GM23338 (cell line): Measurements from ENCODE around the gene OR2C1. TPM values are rescaled to one million over a fixed set of nuclear protein-coding genes. Genes with fewer than 3 reads are reported as not detected.

Experiments used
- ATAC-seq: fragments of 200-7000 bp; cut with Tn5 transposase; 3 replicates; pipeline ENCODE4 v1.9.1; 2020
- DNase-seq: peaks from one replicate; pipeline ENCODE4 v3.0.0-alpha.2; 2015; ENCODE audit warnings: low spot score
- H2AFZ ChIP-seq: fragments of 200-600 bp; sonication (generic); 2 replicates; pipeline ENCODE4 v1.8.0; 2016; ENCODE audit warnings: antibody characterized with exemption, mild to moderate bottlenecking, moderate library complexity
- H3F3A ChIP-seq: fragments of 200-600 bp; sonication (generic); replicated peaks from 2 replicates; pipeline ENCODE4 v1.8.0; 2017; ENCODE audit warnings: antibody characterized with exemption, mixed run types, low read depth
- H3K27ac ChIP-seq: fragments of 200-600 bp; sonication (generic); 2 replicates; pipeline ENCODE4 v1.6.1; 2016; ENCODE audit warnings: low read depth
- H3K27me3 ChIP-seq: fragments of 200-600 bp; sonication (generic); 2 replicates; pipeline ENCODE4 v1.8.0; 2016; ENCODE audit warnings: mild to moderate bottlenecking, mixed run types, moderate library complexity; ENCODE audit not compliant: insufficient read depth
- H3K36me3 ChIP-seq: fragments of 200-600 bp; sonication (generic); 2 replicates; pipeline ENCODE4 v1.8.0; 2016; ENCODE audit warnings: mild to moderate bottlenecking; ENCODE audit not compliant: insufficient read depth
- H3K4me1 ChIP-seq: fragments of 200-600 bp; sonication (generic); 2 replicates; pipeline ENCODE4 v1.8.0; 2016; ENCODE audit warnings: mild to moderate bottlenecking, moderate library complexity; ENCODE audit not compliant: insufficient read depth
- H3K4me2 ChIP-seq: fragments of 200-600 bp; sonication (generic); 2 replicates; pipeline ENCODE4 v1.7.1; 2017; ENCODE audit warnings: mixed run types
- H3K4me3 ChIP-seq: fragments of 200-600 bp; sonication (generic); 2 replicates; pipeline ENCODE4 v1.6.1; 2016; ENCODE audit warnings: mixed run types
- H3K79me2 ChIP-seq: fragments of 200-600 bp; sonication (generic); replicated peaks from 2 replicates; pipeline ENCODE4 v1.8.0; 2017; ENCODE audit warnings: mild to moderate bottlenecking; ENCODE audit not compliant: insufficient read depth
- H3K9me2 ChIP-seq: fragments of 200-600 bp; sonication (generic); 2 replicates; pipeline ENCODE4 v1.8.0; 2017; ENCODE audit not compliant: insufficient read depth
- H4K20me1 ChIP-seq: fragments of 200-600 bp; sonication (generic); replicated peaks from 2 replicates; pipeline ENCODE4 v1.8.0; 2017; ENCODE audit warnings: mild to moderate bottlenecking; ENCODE audit not compliant: insufficient read depth
- H3K27ac Mint-ChIP-seq: 2 replicates; pipeline ENCODE4 v1.8.0; 2020; ENCODE audit warnings: inconsistent platforms, mild to moderate bottlenecking, moderate library complexity, mixed read lengths
- H3K27me3 Mint-ChIP-seq: 3 replicates; pipeline ENCODE4 v1.8.0; 2022; ENCODE audit warnings: low read depth, mild to moderate bottlenecking, moderate library complexity, mixed read lengths, inconsistent platforms; ENCODE audit not compliant: insufficient read depth, poor library complexity
- H3K36me3 Mint-ChIP-seq: 3 replicates; pipeline ENCODE4 v1.8.0; 2021; ENCODE audit warnings: low read depth, mild to moderate bottlenecking, inconsistent platforms, moderate library complexity, mixed read lengths
- H3K4me1 Mint-ChIP-seq: 3 replicates; pipeline ENCODE4 v1.8.0; 2020; ENCODE audit warnings: mild to moderate bottlenecking, inconsistent platforms, mixed read lengths
- H3K4me3 Mint-ChIP-seq: 3 replicates; pipeline ENCODE4 v1.8.0; 2021; ENCODE audit warnings: moderate library complexity, mild to moderate bottlenecking, inconsistent platforms, mixed read lengths
- H3K9me3 Mint-ChIP-seq: 3 replicates; pipeline ENCODE4 v1.8.0; 2020; ENCODE audit warnings: moderate library complexity, mild to moderate bottlenecking, inconsistent platforms, mixed read lengths
- EZH2 ChIP-seq: fragments of 200-600 bp; sonication (generic); IDR thresholded peaks from one replicate; pipeline ENCODE4 v1.8.0; 2017; ENCODE audit warnings: antibody characterized with exemption, mild to moderate bottlenecking, low read depth; ENCODE audit not compliant: unreplicated experiment
- polyA plus RNA-seq: library from polyadenylated mRNA; unstranded; fragments of >200 nt; fragmentation: Nextera tagmentation; extraction: Ambion mirVana; gene quantifications from 2 replicates; pipeline ENCODE4 v1.2.1, GENCODE V29; 2016
- total RNA-seq: library from RNA; depleted of rRNA; stranded (reverse); fragments of >200 nt; shearing (Covaris generic); gene quantifications from 2 replicates; pipeline ENCODE4 v1.2.3, GENCODE V29; 2014; rRNA removed
- TF ChIP-seq, protein P1 (sequence below): fragments of 250-450 bp; sonication (Bioruptor Pico); IDR thresholded peaks from 2 replicates; pipeline ENCODE4 v1.5.0; 2020; ENCODE audit warnings: mild to moderate bottlenecking, moderate library complexity

OR2C1 gene
- total and polyA plus RNA-seq, 2 experiments from 2014 or later, result not detected

DNA sequence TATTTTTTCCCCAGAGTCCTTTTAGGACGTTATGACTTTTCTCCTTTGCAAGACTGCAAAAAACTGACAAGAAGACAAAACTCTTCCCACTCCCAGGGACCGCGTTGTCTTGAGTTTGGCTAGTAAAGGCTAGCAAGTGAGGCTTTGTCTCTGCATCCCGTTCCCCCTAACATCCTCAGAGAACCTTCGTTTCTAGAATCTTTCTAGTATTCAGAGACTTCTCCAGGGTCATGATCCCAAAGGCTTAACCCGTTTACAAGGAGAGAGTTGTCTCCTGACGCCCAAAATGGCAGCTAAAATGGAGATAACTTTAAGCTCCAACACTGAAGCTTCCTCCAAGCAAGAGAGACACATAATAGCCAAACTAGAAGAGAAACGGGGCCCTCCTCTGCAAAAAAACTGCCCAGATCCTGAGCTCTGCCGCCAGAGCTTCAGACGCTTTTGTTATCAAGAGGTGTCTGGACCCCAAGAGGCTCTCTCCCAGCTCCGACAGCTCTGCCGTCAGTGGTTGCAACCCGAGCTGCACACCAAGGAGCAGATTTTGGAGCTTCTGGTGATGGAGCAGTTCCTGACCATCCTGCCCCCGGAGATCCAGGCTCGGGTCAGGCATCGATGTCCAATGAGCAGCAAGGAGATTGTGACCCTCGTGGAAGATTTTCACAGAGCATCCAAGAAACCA is 46.2 kb downstream of the OR2C1 start:
- H3K9me2 ChIP-seq, result peaks cover 4% of the 10 kb centered on the region; the same call in 1 of the 2 replicates
- peak overlapping the region; percentile 89 for H3K4me3 ChIP-seq
- peak; percentile 7 for ATAC-seq
- Mint-ChIP-seq H3K4me1 (peaks cover 7% of the 10 kb centered on the region), H3K9me3 (peaks cover 42% of the 10 kb centered on the region), H3K36me3 (peaks cover 66% of the 10 kb centered on the region), H3K4me3 (peak overlapping the region; percentile 98), H3K27ac (peak overlapping the region; percentile 78; the same call in 1 of the 2 replicates), H3K27me3 (peaks cover 10% of the 10 kb centered on the region)
- DNase-seq, result peak; percentile 51
- no peaks in the 10 kb centered on the region; the same call in 1 of the 2 replicates for H4K20me1 ChIP-seq
- peaks cover 4% of the 10 kb centered on the region; the same call in 1 of the 2 replicates for H3F3A ChIP-seq
- H3K27me3 ChIP-seq, result no peaks in the 10 kb centered on the region
- H3K4me1 ChIP-seq, result no peaks in the 10 kb centered on the region; the same call in 1 of the 2 replicates
- H3K27ac ChIP-seq, result no peak overlapping the region
- TF ChIP-seq EZH2, result no peak
- TF ChIP-seq, protein P1, sequence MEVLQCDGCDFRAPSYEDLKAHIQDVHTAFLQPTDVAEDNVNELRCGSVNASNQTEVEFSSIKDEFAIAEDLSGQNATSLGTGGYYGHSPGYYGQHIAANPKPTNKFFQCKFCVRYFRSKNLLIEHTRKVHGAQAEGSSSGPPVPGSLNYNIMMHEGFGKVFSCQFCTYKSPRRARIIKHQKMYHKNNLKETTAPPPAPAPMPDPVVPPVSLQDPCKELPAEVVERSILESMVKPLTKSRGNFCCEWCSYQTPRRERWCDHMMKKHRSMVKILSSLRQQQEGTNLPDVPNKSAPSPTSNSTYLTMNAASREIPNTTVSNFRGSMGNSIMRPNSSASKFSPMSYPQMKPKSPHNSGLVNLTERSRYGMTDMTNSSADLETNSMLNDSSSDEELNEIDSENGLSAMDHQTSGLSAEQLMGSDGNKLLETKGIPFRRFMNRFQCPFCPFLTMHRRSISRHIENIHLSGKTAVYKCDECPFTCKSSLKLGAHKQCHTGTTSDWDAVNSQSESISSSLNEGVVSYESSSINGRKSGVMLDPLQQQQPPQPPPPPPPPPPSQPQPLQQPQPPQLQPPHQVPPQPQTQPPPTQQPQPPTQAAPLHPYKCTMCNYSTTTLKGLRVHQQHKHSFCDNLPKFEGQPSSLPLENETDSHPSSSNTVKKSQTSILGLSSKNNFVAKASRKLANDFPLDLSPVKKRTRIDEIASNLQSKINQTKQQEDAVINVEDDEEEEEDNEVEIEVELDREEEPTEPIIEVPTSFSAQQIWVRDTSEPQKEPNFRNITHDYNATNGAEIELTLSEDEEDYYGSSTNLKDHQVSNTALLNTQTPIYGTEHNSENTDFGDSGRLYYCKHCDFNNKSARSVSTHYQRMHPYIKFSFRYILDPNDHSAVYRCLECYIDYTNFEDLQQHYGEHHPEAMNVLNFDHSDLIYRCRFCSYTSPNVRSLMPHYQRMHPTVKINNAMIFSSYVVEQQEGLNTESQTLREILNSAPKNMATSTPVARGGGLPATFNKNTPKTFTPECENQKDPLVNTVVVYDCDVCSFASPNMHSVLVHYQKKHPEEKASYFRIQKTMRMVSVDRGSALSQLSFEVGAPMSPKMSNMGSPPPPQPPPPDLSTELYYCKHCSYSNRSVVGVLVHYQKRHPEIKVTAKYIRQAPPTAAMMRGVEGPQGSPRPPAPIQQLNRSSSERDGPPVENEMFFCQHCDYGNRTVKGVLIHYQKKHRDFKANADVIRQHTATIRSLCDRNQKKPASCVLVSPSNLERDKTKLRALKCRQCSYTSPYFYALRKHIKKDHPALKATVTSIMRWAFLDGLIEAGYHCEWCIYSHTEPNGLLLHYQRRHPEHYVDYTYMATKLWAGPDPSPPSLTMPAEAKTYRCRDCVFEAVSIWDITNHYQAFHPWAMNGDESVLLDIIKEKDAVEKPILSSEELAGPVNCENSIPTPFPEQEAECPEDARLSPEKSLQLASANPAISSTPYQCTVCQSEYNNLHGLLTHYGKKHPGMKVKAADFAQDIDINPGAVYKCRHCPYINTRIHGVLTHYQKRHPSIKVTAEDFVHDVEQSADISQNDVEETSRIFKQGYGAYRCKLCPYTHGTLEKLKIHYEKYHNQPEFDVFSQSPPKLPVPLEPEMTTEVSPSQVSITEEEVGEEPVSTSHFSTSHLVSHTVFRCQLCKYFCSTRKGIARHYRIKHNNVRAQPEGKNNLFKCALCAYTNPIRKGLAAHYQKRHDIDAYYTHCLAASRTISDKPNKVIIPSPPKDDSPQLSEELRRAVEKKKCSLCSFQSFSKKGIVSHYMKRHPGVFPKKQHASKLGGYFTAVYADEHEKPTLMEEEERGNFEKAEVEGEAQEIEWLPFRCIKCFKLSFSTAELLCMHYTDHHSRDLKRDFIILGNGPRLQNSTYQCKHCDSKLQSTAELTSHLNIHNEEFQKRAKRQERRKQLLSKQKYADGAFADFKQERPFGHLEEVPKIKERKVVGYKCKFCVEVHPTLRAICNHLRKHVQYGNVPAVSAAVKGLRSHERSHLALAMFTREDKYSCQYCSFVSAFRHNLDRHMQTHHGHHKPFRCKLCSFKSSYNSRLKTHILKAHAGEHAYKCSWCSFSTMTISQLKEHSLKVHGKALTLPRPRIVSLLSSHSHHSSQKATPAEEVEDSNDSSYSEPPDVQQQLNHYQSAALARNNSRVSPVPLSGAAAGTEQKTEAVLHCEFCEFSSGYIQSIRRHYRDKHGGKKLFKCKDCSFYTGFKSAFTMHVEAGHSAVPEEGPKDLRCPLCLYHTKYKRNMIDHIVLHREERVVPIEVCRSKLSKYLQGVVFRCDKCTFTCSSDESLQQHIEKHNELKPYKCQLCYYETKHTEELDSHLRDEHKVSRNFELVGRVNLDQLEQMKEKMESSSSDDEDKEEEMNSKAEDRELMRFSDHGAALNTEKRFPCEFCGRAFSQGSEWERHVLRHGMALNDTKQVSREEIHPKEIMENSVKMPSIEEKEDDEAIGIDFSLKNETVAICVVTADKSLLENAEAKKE (CRISPR knock-in tag), result 0 out of 2 replicates have a peak, but pooled peaks have one; percentile 15
- peaks cover 37% of the 10 kb centered on the region for H3K79me2 ChIP-seq
- peaks cover 23% of the 10 kb centered on the region for H3K36me3 ChIP-seq
- H2AFZ ChIP-seq, result peak overlapping the region; percentile 96
- peak overlapping the region; percentile 90 for H3K4me2 ChIP-seq

Other genes with a start within 250 kb of the OR2C1 start
- 29.1 and 29.9 TPM in 2 replicates for gene ZNF205, start 243.3 kb upstream of the OR2C1 start, total RNA-seq
- 15.7 and 16.6 TPM in 2 replicates for gene ZNF205, start 243.3 kb upstream of the OR2C1 start, polyA plus RNA-seq
- 10.4 and 10.6 TPM in 2 replicates for gene ZNF213, start 220.9 kb upstream of the OR2C1 start, total RNA-seq
- 2.9 and 3.5 TPM in 2 replicates for gene ZNF213, start 220.9 kb upstream of the OR2C1 start, polyA plus RNA-seq
- gene OR1F1, start 167.7 kb upstream of the OR2C1 start, total RNA-seq, result 0.38 TPM in 1 of 2 replicates, not detected in the other
- gene OR1F1, start 167.7 kb upstream of the OR2C1 start, polyA plus RNA-seq, result not detected in 2 replicates
- gene ZNF200, start 120.7 kb upstream of the OR2C1 start, total RNA-seq, result 9.7 and 12.5 TPM in 2 replicates
- 8.0 and 9.2 TPM in 2 replicates for gene ZNF200, start 120.7 kb upstream of the OR2C1 start, polyA plus RNA-seq
- 0.07 and 0.19 TPM in 2 replicates for gene MEFV, start 99.3 kb upstream of the OR2C1 start, total RNA-seq
- gene MEFV, start 99.3 kb upstream of the OR2C1 start, polyA plus RNA-seq, result not detected in 2 replicates
- gene ZNF263, start 72.4 kb upstream of the OR2C1 start, total RNA-seq, result 53.6 and 66.9 TPM in 2 replicates
- gene ZNF263, start 72.4 kb upstream of the OR2C1 start, polyA plus RNA-seq, result 9.2 and 9.7 TPM in 2 replicates
- 8.0 and 8.5 TPM in 2 replicates for gene TIGD7, start 50.5 kb upstream of the OR2C1 start, total RNA-seq
- gene TIGD7, start 50.5 kb upstream of the OR2C1 start, polyA plus RNA-seq, result 3.9 and 4.1 TPM in 2 replicates
- gene ZNF75A, start 50.4 kb upstream of the OR2C1 start, total RNA-seq, result 31.3 and 36.9 TPM in 2 replicates
- 24.3 and 29.6 TPM in 2 replicates for gene ZNF75A, start 50.4 kb upstream of the OR2C1 start, polyA plus RNA-seq
- 16.5 and 19.2 TPM in 2 replicates for gene ZSCAN32, start 45.1 kb downstream of the OR2C1 start, total RNA-seq
- gene ZSCAN32, start 45.1 kb downstream of the OR2C1 start, polyA plus RNA-seq, result 9.6 and 11.7 TPM in 2 replicates
- gene ZNF174, start 45.3 kb downstream of the OR2C1 start, total RNA-seq, result 13.2 and 13.8 TPM in 2 replicates
- 9.0 and 10.8 TPM in 2 replicates for gene ZNF174, start 45.3 kb downstream of the OR2C1 start, polyA plus RNA-seq
- gene ZNF597, start 87.6 kb downstream of the OR2C1 start, total RNA-seq, result 2.4 and 3.8 TPM in 2 replicates
- gene ZNF597, start 87.6 kb downstream of the OR2C1 start, polyA plus RNA-seq, result 0.87 and 1.2 TPM in 2 replicates
- 32.4 and 42.6 TPM in 2 replicates for gene NAA60, start 87.8 kb downstream of the OR2C1 start, total RNA-seq
- gene NAA60, start 87.8 kb downstream of the OR2C1 start, polyA plus RNA-seq, result 36.5 and 40.3 TPM in 2 replicates
- gene C16orf90, start 139.6 kb downstream of the OR2C1 start, total RNA-seq, result not detected in 2 replicates
- not detected in 2 replicates for gene C16orf90, start 139.6 kb downstream of the OR2C1 start, polyA plus RNA-seq
- 3.8 and 7.8 TPM in 2 replicates for gene CLUAP1, start 145.1 kb downstream of the OR2C1 start, total RNA-seq
- gene CLUAP1, start 145.1 kb downstream of the OR2C1 start, polyA plus RNA-seq, result 10.9 and 11.3 TPM in 2 replicates
- 0.49 and 0.82 TPM in 2 replicates for gene NLRC3, start 221.5 kb downstream of the OR2C1 start, total RNA-seq
- gene NLRC3, start 221.5 kb downstream of the OR2C1 start, polyA plus RNA-seq, result 0.11 and 0.28 TPM in 2 replicates